T-cell (primary cell): ENCODE results near the gene TNS1. TPM values are rescaled to one million over a fixed set of nuclear protein-coding genes. Genes with fewer than 3 reads are reported as not detected.

Experiments
- ATAC-seq, 4 experiments: fragments of 200-7000 bp in 3 of 4; fragments of 150-1000 bp in 1 of 4; cut with Tn5 transposase; replicated peaks in 1 of 4; 1 replicate in 3 of 4; 2 replicates in 1 of 4; pipeline ENCODE4 v1.10.0; 2021; ENCODE audit warnings: moderate library complexity in 3 of 4, mild to moderate bottlenecking in 2 of 4, moderate number of reproducible peaks in 1 of 4
- CTCF ChIA-PET, 2 donors: fragments of 300-600 bp; sonication (Branson Sonifier 250); formaldehyde crosslinking; loops; one replicate each; lab custom pipeline; 2022; ENCODE audit warnings: antibody characterized with exemption in 2 of 2; lab: Charles Lee
- POLR2A ChIA-PET, 2 donors: fragments of 300-600 bp; sonication (Branson Sonifier 250); formaldehyde crosslinking; loops; one replicate each; lab custom pipeline; 2022; ENCODE audit warnings: antibody characterized with exemption in 2 of 2; lab: Charles Lee
- DNase-seq, 35 experiments: peaks; one replicate each; pipeline versions ENCODE4 v3.0.0 to v3.0.0-alpha.2; 2013 to 2023
- H3K27ac ChIP-seq: one replicate; pipeline ENCODE4 v1.5.1; 2013; ENCODE audit warnings: low read length
- H3K27me3 ChIP-seq, 2 experiments: replicated peaks in 1 of 2; 1 replicate in 1 of 2; 2 replicates in 1 of 2; pipeline versions ENCODE4 v1.6.1 to v1.7.0; 2013; ENCODE audit warnings: low read length in 1 of 2, mixed read lengths in 1 of 2; ENCODE audit not compliant: control insufficient read depth in 2 of 2, insufficient read depth in 2 of 2; ENCODE audit errors: extremely low read depth in 1 of 2
- H3K36me3 ChIP-seq, 2 donors: 1 replicate in 1 of 2; 2 replicates in 1 of 2; pipeline versions ENCODE4 v1.6.1 to v1.7.0; 2013; ENCODE audit warnings: low read length in 1 of 2; ENCODE audit not compliant: control insufficient read depth in 2 of 2, insufficient read depth in 1 of 2; ENCODE audit errors: extremely low read depth in 1 of 2
- H3K4me1 ChIP-seq, 2 experiments: 1 replicate in 1 of 2; 2 replicates in 1 of 2; pipeline versions ENCODE4 v1.6.1 to v1.7.0; 2013; ENCODE audit warnings: low read length in 2 of 2, mixed read lengths in 1 of 2; ENCODE audit not compliant: insufficient read depth in 2 of 2, control insufficient read depth in 1 of 2; ENCODE audit errors: extremely low read depth in 1 of 2
- H3K4me3 ChIP-seq, 2 donors: 1 replicate in 1 of 2; 2 replicates in 1 of 2; pipeline versions ENCODE4 v1.5.1 to v1.7.0; 2013; ENCODE audit warnings: mild to moderate bottlenecking in 2 of 2, low read length in 1 of 2, moderate library complexity in 1 of 2; ENCODE audit not compliant: control insufficient read depth in 1 of 2; ENCODE audit errors: extremely low read depth in 1 of 2
- H3K9me3 ChIP-seq: 2 replicates; pipeline ENCODE4 v1.7.0; 2013
- H3K27ac Mint-ChIP-seq, 2 donors: one replicate each; pipeline ENCODE4 v1.8.0; 2020 to 2021; ENCODE audit warnings: mild to moderate bottlenecking in 2 of 2, mixed read lengths in 2 of 2
- H3K27me3 Mint-ChIP-seq, 2 donors: one replicate each; pipeline ENCODE4 v1.8.0; 2021 to 2022; ENCODE audit warnings: mixed read lengths in 2 of 2
- H3K36me3 Mint-ChIP-seq: one replicate; pipeline ENCODE4 v1.8.0; 2021; ENCODE audit warnings: mixed read lengths
- H3K4me1 Mint-ChIP-seq, 3 donors: one replicate each; pipeline ENCODE4 v1.8.0; 2020 to 2022; ENCODE audit warnings: mixed read lengths in 3 of 3, mild to moderate bottlenecking in 1 of 3
- H3K4me3 Mint-ChIP-seq, 3 donors: one replicate each; pipeline ENCODE4 v1.8.0; 2020 to 2022; ENCODE audit warnings: mild to moderate bottlenecking in 3 of 3, mixed read lengths in 3 of 3, moderate library complexity in 3 of 3
- H3K9me3 Mint-ChIP-seq, 3 donors: one replicate each; pipeline ENCODE4 v1.8.0; 2020 to 2022; ENCODE audit warnings: mixed read lengths in 3 of 3
- WGBS: methylation state at CpG from one replicate; pipeline ENCODE4 v1.1.5; 2013; ENCODE audit warnings: missing lambda C conversion rate; ENCODE audit not compliant: insufficient coverage; 5-methylcytosine and 5-hydroxymethylcytosine counted together
- total RNA-seq, 35 experiments: library from RNA in 6 of 35; stranded (reverse) in 6 of 35; fragments of 120-200 nt in 1 of 35; gene quantifications; one replicate each; pipeline versions ENCODE4 v1.2.1 to v1.2.4 and lab custom pipeline; 2013 to 2026

The TNS1 gene
- total RNA-seq, 5 donors from 2014 or later (not counting 1 experiment from before 2014, with no cell fraction given), result 0.28 to 2.1 (median 1.3) TPM

DNA sequence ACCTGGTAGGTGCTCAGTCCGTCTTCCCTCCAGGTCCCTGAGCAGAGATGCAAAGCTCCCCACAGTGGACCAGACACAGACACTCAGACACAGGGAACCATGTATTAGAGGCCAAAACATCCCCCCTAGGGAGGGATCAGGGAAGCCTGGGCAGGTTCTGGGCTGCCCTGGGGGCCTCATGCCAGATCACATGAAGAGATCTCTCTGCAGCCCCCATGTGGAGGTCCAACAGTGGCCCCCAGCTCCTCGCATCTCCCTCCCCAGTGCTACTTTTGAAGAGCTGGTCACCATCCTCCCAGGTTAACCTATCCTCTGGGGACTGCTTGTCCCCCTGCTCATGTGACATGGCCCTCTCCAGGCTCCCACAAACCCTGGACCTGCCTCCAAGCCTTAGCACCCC, 10.5 kb upstream of the TNS1 start:
- POLR2A ChIA-PET, result no interaction called here
- WGBS, result 56% methylated on average over 1 of the region's 2 CpGs
- Histone ChIP-seq H3K27ac (no peak overlapping the region), H3K9me3 (no peaks in the 10 kb centered on the region), H3K27me3 (peaks cover 0 to 75% of the 10 kb centered on the region in 2 experiments), H3K4me1 (peaks cover 0 to 17% of the 10 kb centered on the region in 2 experiments), H3K36me3 (no peaks in the 10 kb centered on the region), H3K4me3 (no peak overlapping the region)
- H3K36me3 Mint-ChIP-seq, result no peaks in the 10 kb centered on the region
- CTCF ChIA-PET, result interaction anchor here in 1 of 2 donors (0.5 kb wide), 1 partner anchor 35 kb away, joined by 3 read pairs; no protein-coding TSS in a partner anchor
- H3K4me3 Mint-ChIP-seq, result no peak overlapping the region
- no peak overlapping the region for H3K27ac Mint-ChIP-seq
- no peaks in the 10 kb centered on the region for H3K9me3 Mint-ChIP-seq
- ATAC-seq (no peak), DNase-seq (no peak)
- peaks cover 24 to 55% of the 10 kb centered on the region in 2 donors for H3K27me3 Mint-ChIP-seq
- H3K4me1 Mint-ChIP-seq, result peaks cover 6 to 12% (median 7%) of the 10 kb centered on the region in 3 donors

DNA sequence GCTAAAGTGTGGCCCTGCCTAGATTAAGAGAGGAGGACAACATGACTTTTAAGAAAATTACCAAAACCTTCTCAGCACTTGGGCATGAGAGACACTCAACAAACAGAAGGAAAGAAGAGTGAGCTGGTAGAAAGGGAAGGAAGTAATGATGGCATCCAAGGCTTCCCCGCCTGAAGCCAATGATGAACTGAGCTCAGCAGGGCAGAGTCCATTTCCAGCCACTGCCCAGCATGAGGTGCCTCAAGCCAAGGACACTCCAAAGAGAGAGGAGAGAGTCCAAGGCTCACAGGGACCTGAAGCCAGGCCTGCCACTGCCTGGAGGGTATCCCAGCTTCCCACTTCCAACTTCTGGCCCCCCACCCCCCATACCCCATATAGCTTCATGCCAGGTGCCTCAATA, 9.5 kb upstream of the TNS1 start:
- peaks cover 0 to 17% of the 10 kb centered on the region in 2 experiments for H3K4me1 ChIP-seq
- no peak overlapping the region for H3K27ac ChIP-seq
- peaks cover 29 to 60% of the 10 kb centered on the region in 2 donors for H3K27me3 Mint-ChIP-seq
- H3K4me1 Mint-ChIP-seq, result peaks cover 6 to 12% (median 7%) of the 10 kb centered on the region in 3 donors
- no peak overlapping the region for H3K4me3 ChIP-seq
- H3K27ac Mint-ChIP-seq, result no peak overlapping the region
- H3K9me3 ChIP-seq, result no peaks in the 10 kb centered on the region
- POLR2A ChIA-PET, result no interaction called here
- no peak overlapping the region for H3K4me3 Mint-ChIP-seq
- 88% methylated on average over 1 of the region's 1 CpG for WGBS
- H3K9me3 Mint-ChIP-seq, result no peaks in the 10 kb centered on the region
- DNase-seq (no peak), ATAC-seq (no peak)
- peaks cover 0 to 83% of the 10 kb centered on the region in 2 experiments for H3K27me3 ChIP-seq
- no peaks in the 10 kb centered on the region for H3K36me3 Mint-ChIP-seq
- H3K36me3 ChIP-seq, result no peaks in the 10 kb centered on the region
- CTCF ChIA-PET, result interaction anchor here (0.6 kb wide), 2 partner anchors 483 to 646 kb away, joined by 5 to 6 read pairs; no protein-coding TSS in a partner anchor

DNA sequence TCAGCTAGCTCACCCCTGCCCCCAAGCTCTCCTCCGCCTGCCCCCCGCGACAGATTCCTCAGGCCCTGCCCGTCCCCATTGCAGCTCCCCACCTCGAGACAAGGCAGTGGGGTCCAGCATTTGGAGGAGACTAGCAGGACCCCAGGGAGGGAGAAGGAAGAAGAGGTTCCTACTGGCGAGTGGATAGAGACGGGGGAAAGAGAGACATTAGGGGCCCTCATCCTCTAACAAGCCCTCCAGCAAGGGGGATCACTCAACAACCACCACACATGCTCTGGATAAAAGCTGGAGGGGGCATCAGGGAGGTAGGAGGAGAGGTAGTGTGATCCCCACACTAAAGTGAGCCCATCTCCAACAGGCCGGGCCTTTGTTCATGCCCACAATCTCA, 8.9 kb upstream of the TNS1 start:
- Histone ChIP-seq H3K27me3 (peaks cover 0 to 77% of the 10 kb centered on the region in 2 experiments), H3K27ac (no peak overlapping the region), H3K9me3 (no peaks in the 10 kb centered on the region), H3K4me1 (peaks cover 0 to 17% of the 10 kb centered on the region in 2 experiments), H3K4me3 (no peak overlapping the region), H3K36me3 (no peaks in the 10 kb centered on the region)
- ATAC-seq, result no peak
- no peak overlapping the region for H3K4me3 Mint-ChIP-seq
- WGBS, result no CpG with 5 or more reads among the region's 8 CpGs
- CTCF ChIA-PET, result no interaction called here
- H3K4me1 Mint-ChIP-seq, result peaks cover 6 to 12% (median 7%) of the 10 kb centered on the region in 3 donors
- H3K27me3 Mint-ChIP-seq, result peaks cover 29 to 60% of the 10 kb centered on the region in 2 donors
- no peaks in the 10 kb centered on the region for H3K9me3 Mint-ChIP-seq
- no peak for DNase-seq
- H3K27ac Mint-ChIP-seq, result no peak overlapping the region
- POLR2A ChIA-PET, result no interaction called here
- no peaks in the 10 kb centered on the region for H3K36me3 Mint-ChIP-seq

DNA sequence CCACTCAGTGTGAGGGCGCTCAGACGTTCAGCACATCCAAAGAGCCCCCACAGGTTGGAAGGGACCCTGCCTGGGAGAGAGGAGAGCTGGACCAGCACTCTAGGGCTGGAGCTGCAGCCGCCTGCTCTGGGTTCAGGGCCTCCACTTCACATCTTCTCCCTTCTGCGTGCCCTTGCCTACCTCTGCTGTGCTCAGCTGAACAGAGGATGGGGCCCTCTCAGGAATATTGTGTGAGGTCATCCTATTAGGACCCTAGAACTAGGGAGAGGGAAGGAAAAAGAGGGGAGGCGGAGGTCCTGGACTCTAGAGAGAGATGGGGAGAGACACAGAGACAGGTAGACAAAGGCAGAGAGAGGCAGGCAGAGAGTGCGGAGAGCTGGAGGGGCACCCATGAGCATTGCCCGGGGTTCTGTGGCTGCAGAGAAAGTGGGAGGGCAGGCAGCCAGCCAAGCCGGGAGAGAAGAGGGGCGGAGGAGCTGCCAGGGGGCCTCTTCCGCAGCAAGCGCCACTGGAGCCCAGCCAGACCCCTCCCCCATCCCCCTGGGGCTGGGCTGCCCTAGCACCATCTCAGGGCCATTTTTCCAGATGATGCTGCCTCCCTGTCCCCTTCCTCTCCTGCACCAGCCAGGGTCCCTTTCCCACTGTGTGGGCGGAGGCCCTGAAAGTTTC, 8.3 kb upstream of the TNS1 start:
- peak overlapping the region in 1 of 2 donors; percentile 15 for H3K4me3 ChIP-seq
- H3K4me1 Mint-ChIP-seq, result peaks cover 6 to 12% (median 7%) of the 10 kb centered on the region in 3 donors
- no peak overlapping the region for H3K27ac Mint-ChIP-seq

DNA sequence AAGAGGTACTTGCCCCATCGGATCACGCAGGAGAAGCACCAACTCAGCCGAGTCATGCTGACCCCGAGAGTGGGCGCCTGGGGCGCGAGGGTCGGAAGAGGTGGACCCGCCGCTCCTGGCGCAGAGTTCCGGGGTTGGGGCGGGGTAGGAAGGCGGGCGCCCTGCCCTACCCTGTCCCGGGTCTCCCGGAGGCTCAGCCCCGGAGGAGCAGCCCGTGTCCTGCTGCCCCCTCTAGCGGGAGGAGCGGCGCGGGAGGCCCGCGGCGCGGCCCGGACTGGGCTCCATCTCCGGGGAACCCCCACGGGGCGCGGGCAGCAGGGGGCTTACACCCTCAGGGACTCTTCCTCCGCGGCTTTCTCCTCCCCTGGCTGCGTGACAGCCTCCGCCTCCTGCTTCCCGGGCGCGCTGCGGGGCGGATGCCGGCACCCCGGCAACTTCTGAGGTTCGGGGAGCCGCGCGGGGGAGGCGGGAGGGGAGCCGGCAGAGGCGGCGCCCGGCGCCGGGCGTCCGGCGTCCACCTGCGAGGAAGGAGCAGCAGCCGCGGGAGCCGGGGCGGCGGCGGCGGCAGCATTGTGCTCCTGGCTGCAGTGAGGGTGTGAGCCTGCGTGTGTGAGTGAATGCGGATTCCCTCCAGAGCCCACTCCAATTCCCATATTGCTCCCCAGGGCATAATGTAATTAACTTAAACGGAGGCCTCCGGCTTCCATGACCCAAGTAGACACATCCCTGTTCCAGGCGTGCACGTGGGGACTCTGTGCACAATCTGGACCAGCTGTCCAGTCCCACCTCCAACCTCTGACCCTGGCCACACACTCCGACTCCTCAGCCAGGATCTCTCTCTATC, 7.6 kb upstream of the TNS1 start:
- 2% methylated on average over 54 of the region's 72 CpGs for WGBS
- no peaks in the 10 kb centered on the region for H3K36me3 ChIP-seq

More for the DNA sequence above, 8.3 kb upstream of the TNS1 start:
- H3K4me1 ChIP-seq, result peaks cover 0 to 17% of the 10 kb centered on the region in 2 experiments
- DNase-seq (no peak), ATAC-seq (no peak)
- peaks cover 0 to 77% of the 10 kb centered on the region in 2 experiments for H3K27me3 ChIP-seq
- WGBS, result 42% methylated on average over 7 of the region's 12 CpGs
- ChIA-PET CTCF (no interaction called here), POLR2A (no interaction called here)
- H3K36me3 ChIP-seq, result no peaks in the 10 kb centered on the region
- Mint-ChIP-seq H3K27me3 (peaks cover 29 to 61% of the 10 kb centered on the region in 2 donors), H3K4me3 (peak overlapping the region; percentile 63 to 74 (median 72)), H3K36me3 (no peaks in the 10 kb centered on the region), H3K9me3 (no peaks in the 10 kb centered on the region)
- H3K9me3 ChIP-seq, result no peaks in the 10 kb centered on the region
- H3K27ac ChIP-seq, result no peak overlapping the region

DNA sequence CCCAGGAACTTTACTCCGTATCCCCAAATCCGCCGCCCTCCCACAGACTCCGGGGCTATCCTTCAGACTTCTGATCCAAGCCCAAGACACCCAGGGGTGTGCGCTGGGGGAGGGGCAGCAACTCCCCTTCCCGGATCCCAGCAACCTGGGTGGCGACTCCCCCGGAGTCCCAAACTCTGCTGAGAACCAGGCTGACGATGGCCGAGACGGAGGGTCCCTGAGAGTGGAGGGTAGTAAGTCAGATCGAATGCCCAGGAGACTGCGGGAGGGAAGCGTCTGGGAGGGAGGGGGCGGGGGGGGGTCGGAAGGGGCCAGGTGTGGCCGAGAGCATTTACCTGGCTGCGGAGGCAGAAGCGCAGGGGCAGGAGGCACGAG, 7.0 kb upstream of the TNS1 start:
- WGBS, result 2% methylated on average over 16 of the region's 20 CpGs
- Histone ChIP-seq H3K27me3 (peaks cover 0 to 75% of the 10 kb centered on the region in 2 experiments), H3K36me3 (no peaks in the 10 kb centered on the region), H3K27ac (no peak overlapping the region), H3K4me3 (peak overlapping the region; percentile 21 to 57), H3K4me1 (peaks cover 0 to 17% of the 10 kb centered on the region in 2 experiments), H3K9me3 (no peaks in the 10 kb centered on the region)
- peaks cover 32 to 59% of the 10 kb centered on the region in 2 donors for H3K27me3 Mint-ChIP-seq
- H3K9me3 Mint-ChIP-seq, result no peaks in the 10 kb centered on the region
- DNase-seq (no peak), ATAC-seq (no peak)
- H3K4me1 Mint-ChIP-seq, result peaks cover 6 to 12% (median 7%) of the 10 kb centered on the region in 3 donors
- CTCF ChIA-PET, result no interaction called here
- H3K27ac Mint-ChIP-seq, result no peak overlapping the region
- H3K4me3 Mint-ChIP-seq, result peak overlapping the region; percentile 34 to 65 (median 41)
- no peaks in the 10 kb centered on the region for H3K36me3 Mint-ChIP-seq
- POLR2A ChIA-PET, result no interaction called here

More for the DNA sequence above, 7.6 kb upstream of the TNS1 start:
- POLR2A ChIA-PET, result no interaction called here
- Histone ChIP-seq H3K27ac (no peak overlapping the region), H3K4me3 (peak overlapping the region; percentile 21 to 57), H3K27me3 (peaks cover 0 to 78% of the 10 kb centered on the region in 2 experiments), H3K9me3 (no peaks in the 10 kb centered on the region), H3K4me1 (peaks cover 0 to 17% of the 10 kb centered on the region in 2 experiments)
- Mint-ChIP-seq H3K4me3 (peak overlapping the region; percentile 63 to 74 (median 72)), H3K27ac (no peak overlapping the region), H3K9me3 (no peaks in the 10 kb centered on the region), H3K36me3 (no peaks in the 10 kb centered on the region), H3K27me3 (peaks cover 31 to 59% of the 10 kb centered on the region in 2 donors), H3K4me1 (peaks cover 6 to 12% (median 7%) of the 10 kb centered on the region in 3 donors)
- CTCF ChIA-PET, result no interaction called here
- ATAC-seq (peak; percentile 63 to 81 (median 73)), DNase-seq (peak in 27 of 35 experiments; percentile 2 to 43 (median 25))
